Choroid plexus epithelial cell (primary cell): ENCODE data around the gene MATN4.

ENCODE experiments used
- DNase-seq: peaks from one replicate; pipeline ENCODE4 v3.0.0-alpha.2; 2010; ENCODE audit warnings: low read depth
- H3K4me3 ChIP-seq: 2 replicates; pipeline ENCODE4 v1.5.1; 2011; ENCODE audit warnings: low read depth, mild to moderate bottlenecking, control low read depth, low read length, moderate library complexity
- CTCF ChIP-seq: conservative IDR thresholded peaks from 2 replicates; pipeline ENCODE4 v1.5.1; 2011; ENCODE audit warnings: low read depth, mild to moderate bottlenecking, control low read depth, inconsistent platforms, low read length, moderate library complexity

MATN4 gene

GRCh38 chr20:45257161-45257560 is 50.9 kb downstream of the MATN4 start:
- no peak overlapping the region for H3K4me3 ChIP-seq
- no peak for TF ChIP-seq CTCF
- no peak for DNase-seq

GRCh38 chr20:45254383-45255262 is 53.5 kb downstream of the MATN4 start, which contains the start of gene SLPI:
SLPI (minus strand) TSS chr20:45254564; CDS start chr20:45254543, 21 bp downstream.
- no peak for TF ChIP-seq CTCF
- DNase-seq, result peak; percentile 91
- H3K4me3 ChIP-seq, result no peak within 1 kb of the TSS

GRCh38 chr20:45253261-45253660 is 54.8 kb downstream of the MATN4 start:
- no peak for TF ChIP-seq CTCF
- no peak for DNase-seq
- no peak overlapping the region for H3K4me3 ChIP-seq

- no peak for DNase-seq
- H3K4me3 ChIP-seq, result no peak overlapping the region
- no peak for TF ChIP-seq CTCF
Measured at GRCh38 chr20:45251884-45252560, 56.1 kb downstream of the MATN4 start.

GRCh38 chr20:45248609-45249008 is 59.5 kb downstream of the MATN4 start:
- no peak overlapping the region for H3K4me3 ChIP-seq
- no peak for TF ChIP-seq CTCF
- DNase-seq, result no peak

- no peak for DNase-seq
- TF ChIP-seq CTCF, result no peak
- H3K4me3 ChIP-seq, result no peak overlapping the region
Measured at GRCh38 chr20:45247865-45248264, 60.2 kb downstream of the MATN4 start.
